ENCODE results near the gene TEAD3.

GRCh38 chr6:35506536-35506935 is 9.7 kb upstream of the TEAD3 start:
- TF ChIP-seq CTCF (IDR thresholded peaks at IDR 0.05): no peak
- TF ChIP-seq POLR2A (IDR thresholded peaks at IDR 0.05): no peak

Data from right lobe of liver (tissue), 4 donors.